Measurements from ENCODE around the gene UBA1.

Gene UBA1

DNA sequence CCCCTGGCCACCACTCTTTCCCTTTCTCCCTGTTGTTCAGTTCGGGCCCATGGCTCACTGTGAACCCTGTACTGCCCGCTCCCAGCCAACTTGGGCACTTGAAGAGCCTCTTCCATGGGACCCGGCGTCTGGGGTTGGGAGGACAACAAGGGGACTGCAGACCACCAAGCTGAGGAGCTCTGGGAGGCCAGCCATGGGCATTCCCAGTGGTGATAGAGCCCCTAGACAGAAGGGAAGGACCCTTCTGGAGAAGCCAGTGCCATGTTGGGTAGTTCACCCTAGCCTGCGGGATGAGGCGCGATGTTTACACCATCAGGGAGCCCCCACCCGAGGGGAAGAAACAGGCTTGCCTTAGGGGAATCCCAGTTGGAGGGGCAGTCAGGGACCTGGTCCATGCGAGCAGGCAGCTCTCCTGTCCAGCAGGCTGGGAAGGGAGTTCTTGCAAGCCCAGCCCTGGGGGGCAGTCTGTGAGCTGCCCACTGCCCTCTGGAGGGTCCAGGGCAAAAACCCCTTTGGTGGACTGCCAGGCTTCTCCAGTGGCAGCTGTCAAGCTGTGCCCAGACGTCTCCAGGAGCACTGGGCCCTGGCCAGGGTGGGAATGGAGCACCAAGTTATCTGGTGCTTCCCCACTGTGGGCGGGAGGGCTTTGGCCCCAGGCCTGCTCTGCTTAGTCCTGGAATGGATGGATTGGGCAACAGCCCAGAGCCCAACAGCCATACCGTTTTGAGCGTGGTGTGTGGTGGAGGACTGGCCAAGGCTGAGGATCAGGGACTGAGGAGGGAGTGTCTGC, 23.7 kb upstream of the UBA1 start:
- in situ Hi-C loops (cut with MboI; ENCODE audit: low sequenced_read_pairs) = no loop called here

DNA sequence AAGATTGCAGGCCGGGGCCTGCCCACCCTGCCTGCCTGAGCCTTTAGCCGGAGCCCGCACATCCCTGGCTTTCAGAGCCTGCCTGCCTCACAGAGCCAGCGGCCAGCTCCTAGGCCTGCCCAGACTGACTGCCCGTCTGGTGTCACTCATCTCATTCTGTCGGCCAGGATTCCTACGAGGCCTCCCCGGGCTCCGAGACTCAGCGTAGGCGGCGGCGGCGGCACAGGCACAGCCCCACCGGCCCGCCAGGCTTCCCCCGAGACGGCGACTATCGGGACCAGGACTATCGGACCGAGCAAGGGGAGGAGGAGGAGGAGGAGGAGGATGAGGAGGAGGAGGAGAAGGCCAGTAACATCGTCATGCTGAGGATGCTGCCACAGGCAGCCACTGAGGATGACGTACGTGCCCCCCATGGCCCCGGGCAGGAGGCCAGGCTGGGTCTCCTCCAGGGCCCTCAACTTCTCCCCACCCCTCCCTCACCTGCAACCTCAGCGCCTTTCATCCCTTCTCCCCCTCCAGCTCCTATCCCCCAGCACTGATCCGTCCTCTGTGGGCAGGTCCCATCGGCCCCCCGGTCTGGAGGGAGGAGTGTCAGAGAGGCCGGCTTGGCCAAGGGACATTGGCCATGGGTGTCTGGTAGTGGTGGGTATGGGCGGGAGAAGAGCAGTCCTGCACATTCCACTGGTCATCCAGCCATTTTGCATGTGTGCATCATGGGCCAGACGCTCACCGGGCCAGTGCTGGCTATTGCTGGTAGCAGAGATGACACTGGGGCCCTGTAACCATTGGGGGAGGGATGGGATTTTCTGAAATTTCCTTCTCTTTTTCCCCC, 22.6 kb upstream of the UBA1 start:
- in situ Hi-C loops (cut with MboI; ENCODE audit: low sequenced_read_pairs) = no loop called here

DNA sequence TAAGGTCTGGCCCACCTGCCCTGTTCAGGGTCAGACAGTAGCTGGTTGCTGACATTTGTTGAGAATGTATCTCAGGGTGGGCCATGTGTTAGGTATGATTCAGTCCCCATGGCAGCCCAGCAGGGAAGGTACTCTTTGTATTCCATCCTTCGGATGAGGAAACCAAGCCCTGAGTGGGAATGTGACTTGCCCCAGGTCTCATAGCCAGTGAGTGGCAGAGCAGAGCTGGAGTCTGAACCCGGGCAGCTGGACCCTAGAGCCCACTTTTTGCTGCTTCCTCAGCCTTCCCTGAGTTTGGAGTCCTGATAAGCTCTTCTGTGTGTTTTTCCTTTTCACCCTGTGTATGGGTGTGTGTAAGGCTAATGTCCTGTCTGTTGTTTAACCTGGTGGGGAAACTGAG, 21.6 kb upstream of the UBA1 start:
- in situ Hi-C loops (cut with MboI; ENCODE audit: low sequenced_read_pairs) = no loop called here

DNA sequence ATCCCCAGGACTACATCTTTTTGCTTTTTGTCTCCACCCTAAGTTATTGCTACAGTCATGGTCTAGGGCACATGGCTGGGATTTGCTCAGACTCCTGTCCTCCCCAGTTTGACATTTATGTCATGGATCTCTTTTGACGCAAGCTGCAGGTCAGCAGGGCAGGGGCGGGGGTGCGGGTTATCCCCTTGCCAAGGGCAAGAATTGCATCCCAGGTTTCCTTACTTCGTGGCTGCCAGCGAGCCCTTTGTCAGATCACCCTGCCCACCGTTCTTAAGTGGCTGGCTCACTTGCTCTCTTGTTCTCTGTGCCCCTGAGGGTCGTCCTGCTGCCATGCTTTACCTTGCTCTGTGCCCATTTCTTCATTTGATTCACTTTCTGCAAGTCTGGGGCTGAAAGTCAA, 21.1 kb upstream of the UBA1 start:
- in situ Hi-C loops (cut with MboI; ENCODE audit: low sequenced_read_pairs) = no loop called here

DNA sequence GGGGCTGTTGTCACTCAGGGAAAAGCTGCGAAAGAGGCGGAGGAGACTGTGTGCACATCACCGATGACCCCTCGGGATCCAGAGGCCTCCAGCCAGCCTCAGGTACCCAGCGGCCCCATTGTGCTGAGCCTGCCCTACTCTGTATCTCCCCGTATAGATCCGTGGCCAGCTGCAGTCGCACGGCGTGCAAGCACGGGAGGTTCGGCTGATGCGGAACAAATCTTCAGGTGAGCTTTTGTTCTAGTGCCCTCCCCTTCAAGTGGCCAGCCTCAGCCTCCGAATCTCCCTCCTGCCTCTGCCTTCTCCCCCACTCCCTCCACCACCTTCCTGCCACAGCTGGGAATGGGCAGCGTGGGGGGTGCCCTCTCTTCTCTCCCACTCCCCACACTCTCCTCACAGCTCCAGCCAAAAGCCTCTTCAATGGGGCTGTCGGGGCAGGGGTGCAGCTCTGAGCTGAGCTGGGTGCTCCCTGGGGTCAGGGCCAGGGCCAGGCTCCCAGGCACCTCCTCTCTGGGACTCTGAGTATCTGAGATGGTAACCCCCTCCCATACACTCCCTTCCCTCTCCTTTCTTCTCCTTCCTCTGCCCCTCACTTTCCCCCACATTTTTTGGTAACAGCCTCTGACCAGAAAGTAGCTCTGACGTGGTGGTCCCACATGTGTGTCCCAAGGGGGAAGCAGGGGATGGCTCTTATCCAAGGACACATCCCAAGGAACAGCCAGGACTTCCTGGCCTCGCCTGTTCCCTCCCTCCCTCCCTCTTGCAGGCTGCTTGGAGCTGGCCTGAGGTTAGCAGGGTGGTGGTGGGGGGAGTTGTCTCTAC, 20.4 kb upstream of the UBA1 start:
- in situ Hi-C loops (cut with MboI; ENCODE audit: low sequenced_read_pairs) = no loop called here

DNA sequence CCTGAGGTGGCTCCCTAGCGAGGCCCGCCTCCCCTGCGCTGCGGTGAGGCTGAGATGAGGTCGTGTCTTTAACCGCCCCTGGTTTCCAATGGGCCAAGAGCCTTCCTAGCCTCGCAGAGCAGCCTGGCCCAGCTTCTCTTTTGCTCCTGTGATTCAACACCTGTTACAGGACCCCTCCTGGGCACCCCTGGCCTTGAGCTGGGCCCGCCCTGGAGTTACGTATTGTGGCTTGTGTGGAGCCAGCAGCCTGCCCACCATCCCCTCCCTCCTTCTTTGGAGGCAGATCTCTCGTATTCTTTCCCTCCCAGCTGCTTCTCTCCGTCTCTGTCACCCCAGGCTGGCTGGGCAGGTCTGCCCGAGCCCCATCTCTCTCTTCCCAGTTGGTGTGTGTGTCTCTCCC, 19.3 kb upstream of the UBA1 start:
- in situ Hi-C loops (cut with MboI; ENCODE audit: low sequenced_read_pairs) = no loop called here

DNA sequence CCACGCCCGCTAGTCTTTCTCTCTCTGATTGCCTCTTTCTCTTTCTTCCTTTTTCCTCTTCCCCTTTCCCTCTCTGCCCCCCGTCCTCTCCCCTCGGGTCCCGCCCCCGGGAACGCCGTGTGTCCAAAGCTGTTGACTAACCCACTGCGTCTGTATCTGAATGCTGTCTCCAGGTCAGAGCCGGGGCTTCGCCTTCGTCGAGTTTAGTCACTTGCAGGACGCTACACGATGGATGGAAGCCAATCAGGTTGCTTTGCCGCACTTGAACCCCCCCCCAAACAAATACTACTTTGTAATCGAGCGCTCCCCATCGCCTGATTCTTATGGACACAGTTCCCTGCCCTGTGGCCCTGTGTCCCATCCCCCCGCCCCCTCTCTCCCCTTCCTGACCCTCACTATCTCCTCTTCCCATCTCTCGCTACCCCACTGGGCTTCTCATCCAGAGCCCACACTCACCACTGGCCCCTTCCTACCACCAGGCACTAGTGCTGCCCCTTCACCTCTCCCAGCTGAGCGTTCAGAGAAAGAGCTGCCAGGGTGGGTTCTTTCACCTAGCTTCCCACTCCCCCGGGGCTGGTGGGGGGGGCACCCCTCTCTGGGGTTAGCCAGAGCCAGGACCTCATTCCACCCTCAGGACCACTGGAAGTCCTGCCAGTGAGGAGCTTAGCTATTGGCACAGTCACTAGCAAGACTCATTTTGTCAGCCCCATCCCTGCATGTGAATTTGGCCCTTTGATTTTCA, 18.6 kb upstream of the UBA1 start:
- in situ Hi-C loops (cut with MboI; ENCODE audit: low sequenced_read_pairs) = no loop called here

DNA sequence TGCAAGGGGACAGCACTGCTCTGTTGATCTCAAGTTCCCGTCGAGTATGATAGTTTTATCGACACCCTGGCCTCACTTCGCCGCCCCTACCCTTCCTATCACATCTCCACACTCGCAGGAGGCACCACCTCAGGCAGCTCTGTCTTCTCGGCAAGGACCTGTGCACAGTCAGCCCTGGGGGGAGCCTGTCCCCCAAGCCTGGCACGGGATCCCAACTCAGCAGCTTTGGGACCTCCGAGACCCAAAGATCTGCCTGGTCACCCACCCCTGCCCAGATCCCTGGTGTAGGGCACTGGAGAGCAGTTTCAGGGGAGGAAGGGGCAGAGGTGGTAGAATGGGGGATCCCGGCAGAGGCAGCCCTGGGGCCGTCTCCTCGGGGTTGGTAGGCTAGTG, 18.0 kb upstream of the UBA1 start:
- in situ Hi-C loops (cut with MboI; ENCODE audit: low sequenced_read_pairs) = no loop called here

DNA sequence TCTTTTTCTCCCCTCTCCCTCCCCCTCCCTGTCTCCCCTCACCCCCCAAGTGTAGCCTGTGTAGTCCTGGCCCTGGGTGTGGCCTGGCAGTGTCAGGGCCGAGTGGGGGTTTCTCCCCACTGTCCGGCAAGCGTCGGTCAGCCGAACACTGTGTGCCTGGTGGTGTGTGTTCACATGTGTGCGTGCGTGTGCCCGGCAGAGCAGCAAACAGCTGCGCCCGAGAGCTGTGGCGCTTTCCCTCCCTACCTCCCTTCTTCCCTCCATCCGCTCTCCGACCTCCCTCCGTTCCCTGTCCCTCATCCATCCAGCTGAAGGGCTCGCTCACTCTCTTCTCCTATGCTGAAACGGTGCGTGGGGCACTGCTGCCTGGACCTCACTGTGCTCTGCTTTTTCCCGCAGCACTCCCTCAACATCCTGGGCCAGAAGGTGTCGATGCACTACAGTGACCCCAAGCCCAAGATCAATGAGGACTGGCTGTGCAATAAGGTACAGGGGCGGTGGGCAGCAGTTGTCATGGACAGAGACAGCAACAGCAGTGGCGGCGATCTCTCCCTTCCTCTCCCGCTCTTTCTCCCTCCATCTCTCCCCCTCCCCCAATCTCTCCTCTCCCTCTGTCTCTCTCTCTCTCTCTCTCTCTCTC, 17.4 kb upstream of the UBA1 start:
- in situ Hi-C loops (cut with MboI; ENCODE audit: low sequenced_read_pairs) = no loop called here

DNA sequence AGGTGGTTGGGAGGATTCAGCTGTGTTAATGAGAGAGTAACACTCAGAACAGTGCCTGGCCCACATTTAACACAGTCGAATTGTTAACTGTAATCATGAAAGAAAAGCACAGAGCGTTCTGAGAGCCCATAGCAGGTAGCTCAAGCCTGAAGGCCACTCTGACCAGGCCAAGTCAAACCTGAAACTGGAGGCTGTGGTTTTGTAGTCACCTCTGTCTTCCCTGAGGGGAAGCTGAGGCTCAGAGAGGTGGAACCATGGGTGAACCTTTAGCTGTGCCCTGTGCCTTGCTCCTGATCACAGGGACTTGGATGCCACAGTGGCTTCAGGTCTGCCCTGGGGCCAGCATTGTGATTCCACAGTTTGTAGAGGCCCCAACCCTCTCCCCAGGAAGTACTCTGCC, 16.6 kb upstream of the UBA1 start:
- in situ Hi-C loops (cut with MboI; ENCODE audit: low sequenced_read_pairs) = no loop called here

DNA sequence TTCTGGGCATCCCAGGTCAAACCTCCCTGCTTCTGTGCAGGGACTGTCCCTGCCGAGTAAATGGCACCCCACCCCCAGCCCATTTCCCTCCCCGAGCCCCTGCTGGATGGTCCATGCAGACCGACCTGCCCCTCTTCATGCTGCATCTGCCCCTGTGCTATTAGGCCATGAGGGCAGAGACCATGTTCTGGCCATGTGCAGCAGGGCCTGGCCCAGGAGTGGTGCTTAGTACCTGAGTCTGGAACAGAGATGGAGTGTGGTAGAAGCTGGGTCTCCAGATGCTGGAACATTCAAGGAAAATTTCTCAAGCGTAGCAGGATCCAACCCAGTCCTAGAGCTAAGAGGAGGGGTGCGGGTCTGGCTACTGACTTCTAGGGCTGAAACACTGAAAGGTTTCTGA, 15.3 kb upstream of the UBA1 start:
- in situ Hi-C loops (cut with MboI; ENCODE audit: low sequenced_read_pairs) = no loop called here

DNA sequence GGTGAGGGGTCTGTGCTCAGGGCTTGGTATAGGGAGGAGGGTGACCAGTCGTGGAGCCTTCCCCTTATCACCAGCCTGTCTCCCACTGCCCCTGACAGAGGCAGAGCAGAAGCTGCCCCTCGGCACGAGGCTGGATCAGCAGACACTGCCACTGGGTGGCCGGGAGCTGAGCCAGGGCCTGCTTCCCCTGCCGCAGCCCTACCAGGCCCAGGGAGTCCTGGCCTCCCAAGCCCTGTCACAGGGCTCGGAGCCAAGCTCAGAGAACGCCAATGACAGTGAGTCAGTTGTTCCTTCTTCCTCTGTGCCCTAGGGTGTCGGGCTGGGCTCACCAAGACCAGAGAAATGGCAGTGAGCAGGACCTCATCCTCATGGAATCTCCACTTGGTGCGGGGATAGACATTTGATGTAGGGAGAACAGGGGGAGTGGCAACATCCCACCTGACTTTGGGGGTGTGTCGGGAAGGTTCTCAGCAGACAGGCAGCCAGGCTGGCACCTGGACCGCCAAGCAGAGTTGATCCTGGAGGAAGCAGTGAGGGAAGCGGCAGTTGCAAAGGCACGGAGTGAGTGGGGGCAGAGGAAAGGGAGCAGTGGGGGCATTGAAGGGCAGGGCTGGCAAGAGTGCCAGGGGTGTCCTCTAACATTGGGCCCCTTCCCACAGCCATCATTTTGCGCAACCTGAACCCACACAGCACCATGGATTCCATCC, 14.3 kb upstream of the UBA1 start:
- in situ Hi-C loops (cut with MboI; ENCODE audit: low sequenced_read_pairs) = no loop called here

DNA sequence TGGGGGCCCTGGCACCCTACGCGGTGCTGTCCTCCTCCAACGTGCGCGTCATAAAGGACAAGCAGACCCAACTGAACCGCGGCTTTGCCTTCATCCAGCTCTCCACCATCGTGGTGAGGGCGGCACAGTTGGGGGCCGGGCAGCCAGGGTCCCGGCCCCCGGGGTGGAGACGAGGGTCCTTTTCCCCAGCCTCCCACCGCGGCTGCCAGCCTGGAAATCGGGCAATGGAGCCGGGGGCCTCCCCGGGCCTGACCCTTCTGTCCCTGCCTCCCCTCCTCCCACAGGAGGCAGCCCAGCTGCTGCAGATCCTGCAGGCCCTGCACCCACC, 13.7 kb upstream of the UBA1 start:
- in situ Hi-C loops (cut with MboI; ENCODE audit: low sequenced_read_pairs) = no loop called here

DNA sequence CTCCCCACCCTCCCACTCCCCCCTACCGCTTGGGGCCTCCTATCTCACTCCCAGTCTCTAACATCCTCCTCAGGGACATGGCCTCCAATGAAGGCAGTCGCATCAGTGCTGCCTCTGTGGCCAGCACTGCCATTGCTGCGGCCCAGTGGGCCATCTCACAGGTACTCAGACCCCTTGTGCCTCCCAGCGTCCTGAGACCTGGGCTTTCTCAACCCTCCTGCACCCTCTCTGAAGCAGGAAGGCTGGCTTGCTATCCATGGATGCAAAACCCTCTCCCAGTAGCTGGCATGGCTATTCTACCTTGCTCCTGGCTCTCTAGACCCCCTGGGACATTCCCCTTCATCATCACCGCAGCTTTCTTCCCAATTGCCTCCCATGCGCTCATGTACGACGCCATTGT, 13.3 kb upstream of the UBA1 start:
- in situ Hi-C loops (cut with MboI; ENCODE audit: low sequenced_read_pairs) = no loop called here

DNA sequence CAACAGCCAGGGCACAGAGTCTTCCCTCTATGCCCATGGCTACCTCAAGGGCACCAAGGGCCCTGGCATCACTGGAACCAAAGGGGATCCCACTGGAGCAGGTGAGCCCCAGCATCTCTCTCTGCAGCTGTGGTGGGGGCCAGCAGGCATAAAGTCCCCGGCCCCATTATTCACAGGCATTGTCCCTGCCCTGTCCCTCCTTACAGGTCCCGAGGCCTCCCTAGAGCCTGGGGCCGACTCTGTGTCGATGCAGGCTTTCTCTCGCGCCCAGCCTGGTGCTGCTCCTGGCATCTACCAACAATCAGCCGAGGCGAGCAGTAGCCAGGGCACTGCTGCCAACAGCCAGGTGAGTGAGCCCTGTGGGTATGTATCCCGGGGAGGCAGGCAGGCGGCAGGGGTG, 12.3 kb upstream of the UBA1 start:
- in situ Hi-C loops (cut with MboI; ENCODE audit: low sequenced_read_pairs) = no loop called here

DNA sequence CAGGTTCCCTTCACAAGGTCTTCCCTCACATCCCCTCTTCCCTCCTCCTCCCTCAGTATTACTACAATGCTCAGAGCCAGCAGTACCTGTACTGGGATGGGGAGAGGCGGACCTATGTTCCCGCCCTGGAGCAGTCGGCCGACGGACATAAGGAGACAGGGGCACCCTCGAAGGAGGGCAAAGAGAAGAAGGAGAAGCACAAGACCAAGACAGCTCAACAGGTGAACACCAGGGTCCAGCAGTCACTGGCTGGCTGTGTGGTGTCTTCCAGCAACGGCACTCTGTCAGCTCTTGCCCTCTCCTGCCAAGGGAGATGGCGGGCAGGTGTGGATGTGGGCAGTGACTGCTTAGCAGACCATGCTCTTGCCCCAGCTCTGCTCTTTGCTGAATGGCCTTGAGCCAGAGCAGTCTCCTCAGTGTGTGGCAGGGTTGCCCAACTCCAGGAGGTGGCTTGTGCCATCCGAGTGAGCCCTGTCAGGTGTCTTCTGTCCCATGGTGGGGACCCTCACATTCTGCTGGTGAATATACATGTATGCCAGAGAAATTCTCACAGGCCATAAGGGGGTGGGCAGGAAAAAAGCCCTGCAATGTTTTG, 11.4 kb upstream of the UBA1 start:
- in situ Hi-C loops (cut with MboI; ENCODE audit: low sequenced_read_pairs) = no loop called here

DNA sequence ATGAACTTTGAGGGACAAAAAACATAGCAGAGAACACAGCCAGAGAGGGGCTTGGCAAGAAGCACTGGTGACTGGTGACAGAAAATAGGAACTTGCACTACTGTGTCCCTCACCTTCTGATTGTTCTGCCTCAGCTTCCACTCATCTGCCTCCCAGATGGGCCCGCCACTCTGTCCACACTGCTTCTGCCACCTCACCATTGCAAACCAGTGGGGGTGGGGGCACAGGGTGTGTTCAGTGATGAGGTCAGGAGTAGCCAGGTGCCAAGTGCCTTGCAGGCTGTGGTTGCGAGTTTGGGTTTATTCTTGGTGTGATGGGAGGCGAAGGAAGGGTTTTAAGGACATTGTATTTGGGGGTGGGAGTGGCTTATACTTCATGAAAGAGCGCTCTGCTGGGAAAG, 9.1 kb upstream of the UBA1 start:
- in situ Hi-C loops (cut with MboI; ENCODE audit: low sequenced_read_pairs) = no loop called here

DNA sequence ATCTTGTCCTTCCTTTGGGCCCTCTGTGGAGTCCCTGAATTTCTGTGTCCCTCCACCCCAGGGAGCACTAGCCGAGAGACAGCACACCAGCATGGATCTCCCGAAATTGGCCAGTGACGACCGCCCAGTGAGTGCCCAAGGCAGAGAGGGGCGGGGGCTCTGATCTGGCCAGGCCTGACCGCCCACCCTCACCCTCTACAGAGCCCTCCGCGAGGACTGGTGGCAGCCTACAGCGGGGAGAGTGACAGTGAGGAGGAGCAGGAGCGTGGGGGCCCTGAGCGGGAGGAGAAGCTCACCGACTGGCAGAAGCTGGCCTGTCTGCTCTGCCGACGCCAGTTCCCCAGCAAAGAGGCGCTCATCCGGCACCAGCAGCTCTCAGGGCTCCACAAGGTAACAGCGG, 8.4 kb upstream of the UBA1 start:
- in situ Hi-C loops (cut with MboI; ENCODE audit: low sequenced_read_pairs) = no loop called here

DNA sequence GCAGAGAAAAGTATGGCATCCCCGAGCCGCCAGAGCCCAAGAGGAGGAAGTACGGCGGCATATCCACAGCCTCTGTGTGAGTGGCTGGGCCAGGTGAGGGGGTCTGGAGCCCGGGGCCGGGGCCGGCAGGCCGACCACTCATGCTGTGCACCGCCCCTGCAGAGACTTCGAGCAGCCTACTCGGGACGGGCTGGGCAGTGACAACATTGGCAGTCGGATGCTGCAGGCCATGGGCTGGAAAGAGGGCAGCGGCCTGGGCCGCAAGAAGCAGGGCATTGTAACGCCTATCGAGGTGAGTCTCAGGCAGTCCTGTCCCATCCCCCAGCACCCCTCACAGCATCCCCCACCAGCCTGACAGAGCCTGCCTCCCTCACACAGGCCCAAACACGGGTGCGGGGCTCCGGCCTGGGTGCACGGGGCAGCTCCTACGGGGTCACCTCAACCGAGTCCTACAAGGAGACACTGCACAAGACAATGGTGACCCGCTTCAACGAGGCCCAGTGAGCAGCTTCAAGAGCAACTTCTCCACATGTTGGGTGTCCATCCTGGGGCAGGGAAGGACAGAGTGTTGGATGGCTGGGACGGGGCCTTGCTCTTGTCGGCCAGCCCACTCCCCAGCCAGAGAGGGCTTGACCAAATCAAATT, 7.4 kb upstream of the UBA1 start:
- in situ Hi-C loops (cut with MboI; ENCODE audit: low sequenced_read_pairs) = no loop called here
